Measurements from ENCODE around the gene KIAA0232.
"Not testable (repeated sequence)": the region's sequence is repeated elsewhere in the genome, so short reads cannot be mapped to it uniquely, and the experiment has no call there.

KIAA0232 gene

GRCh38 chr4:6813725-6814124 lies 31.2 kb downstream of the KIAA0232 start:
- DNase-seq: no peak

- no peak for DNase-seq
These were observed 32.7 kb downstream of the KIAA0232 start for GRCh38 chr4:6815029-6815836.

DNA sequence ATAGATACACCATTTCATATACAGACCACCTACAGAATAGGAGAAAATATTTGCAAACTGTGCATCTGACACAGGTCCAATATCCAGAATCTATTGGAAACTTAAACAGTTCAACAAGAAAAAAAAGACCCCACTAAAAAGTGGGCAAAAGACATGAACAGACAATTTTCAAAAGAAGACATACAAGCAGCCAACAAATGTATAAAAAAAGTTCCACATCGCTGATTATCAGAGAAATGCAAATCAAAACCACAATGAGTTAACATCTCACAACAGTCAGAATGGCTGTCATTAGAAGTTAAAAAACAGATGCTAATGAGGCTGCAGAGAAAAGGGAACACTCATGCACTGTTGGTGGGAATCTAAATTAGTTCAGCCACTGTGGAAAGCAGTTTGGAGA lies 36.8 kb downstream of the KIAA0232 start:
- DNase-seq: no peak

GRCh38 chr4:6820695-6821094 lies 38.2 kb downstream of the KIAA0232 start:
- DNase-seq: no peak

DNA sequence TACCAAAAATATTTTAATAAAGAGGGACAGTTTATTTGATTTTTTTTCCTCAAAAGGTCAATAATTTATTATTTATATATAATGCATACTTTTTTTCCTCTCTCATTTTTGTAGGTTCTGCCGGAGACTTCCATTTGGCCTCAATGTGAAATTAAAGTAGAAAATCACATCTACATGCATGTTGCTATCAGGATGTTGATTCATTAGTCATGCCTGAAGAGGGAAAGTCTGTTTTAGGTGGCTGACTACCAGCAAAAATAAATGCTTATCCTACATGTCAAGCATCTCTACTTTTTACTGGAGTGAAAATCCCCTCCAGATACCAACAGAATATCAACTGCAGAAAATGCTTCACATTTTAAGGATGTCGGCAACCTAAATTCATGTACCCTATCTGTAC lies 41.5 kb downstream of the KIAA0232 start:
- DNase-seq: no peak

DNA sequence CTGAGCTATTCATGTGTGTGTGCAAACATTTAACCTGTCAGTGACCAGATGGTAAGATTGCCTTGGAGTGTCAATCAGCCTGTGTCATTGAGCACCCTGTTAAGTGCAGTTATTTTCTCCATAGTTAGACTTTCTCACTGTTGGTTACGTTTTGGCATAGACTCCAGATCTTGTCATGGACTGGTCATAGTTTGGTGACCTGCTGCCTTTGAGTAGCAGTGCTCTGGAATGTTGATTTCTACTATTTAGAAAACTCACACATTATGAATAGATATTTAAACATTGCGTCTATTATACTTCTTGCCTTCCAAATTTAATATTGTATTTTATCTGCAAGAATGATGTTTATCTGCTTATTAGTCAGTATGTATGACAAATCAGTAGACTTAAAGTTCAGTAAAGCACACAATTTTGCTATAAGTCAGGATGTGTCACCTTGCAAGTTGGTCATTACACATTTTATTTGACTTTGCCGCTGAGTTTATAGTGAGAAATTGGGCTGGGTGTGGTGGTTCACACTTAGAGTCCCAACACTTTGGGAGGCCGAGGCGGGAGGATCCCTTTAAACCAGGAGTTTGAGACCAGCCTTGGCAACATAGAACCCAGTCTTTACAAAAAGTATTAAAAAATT lies 42.4 kb downstream of the KIAA0232 start:
- DNase-seq: no peak

DNA sequence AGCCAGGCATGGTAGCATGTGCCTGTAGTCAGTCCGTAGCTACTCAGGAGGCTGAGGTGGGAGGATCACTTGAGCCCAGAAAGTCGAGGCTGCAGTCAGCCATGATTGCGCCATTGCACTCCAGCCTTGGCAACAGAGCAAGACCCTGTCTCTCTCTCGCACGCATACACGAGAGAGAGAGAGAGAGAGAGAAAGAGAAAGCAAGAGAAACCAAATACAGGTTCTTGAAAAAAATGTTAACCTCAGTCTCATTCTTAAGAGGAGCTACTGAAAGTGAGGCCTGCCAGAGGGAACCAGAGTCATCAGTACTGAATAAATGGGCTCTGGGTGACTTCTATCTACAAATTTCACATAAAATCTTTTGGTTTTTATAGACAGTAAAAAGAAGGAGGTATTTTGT lies 42.9 kb downstream of the KIAA0232 start:
- DNase-seq: no peak

DNA sequence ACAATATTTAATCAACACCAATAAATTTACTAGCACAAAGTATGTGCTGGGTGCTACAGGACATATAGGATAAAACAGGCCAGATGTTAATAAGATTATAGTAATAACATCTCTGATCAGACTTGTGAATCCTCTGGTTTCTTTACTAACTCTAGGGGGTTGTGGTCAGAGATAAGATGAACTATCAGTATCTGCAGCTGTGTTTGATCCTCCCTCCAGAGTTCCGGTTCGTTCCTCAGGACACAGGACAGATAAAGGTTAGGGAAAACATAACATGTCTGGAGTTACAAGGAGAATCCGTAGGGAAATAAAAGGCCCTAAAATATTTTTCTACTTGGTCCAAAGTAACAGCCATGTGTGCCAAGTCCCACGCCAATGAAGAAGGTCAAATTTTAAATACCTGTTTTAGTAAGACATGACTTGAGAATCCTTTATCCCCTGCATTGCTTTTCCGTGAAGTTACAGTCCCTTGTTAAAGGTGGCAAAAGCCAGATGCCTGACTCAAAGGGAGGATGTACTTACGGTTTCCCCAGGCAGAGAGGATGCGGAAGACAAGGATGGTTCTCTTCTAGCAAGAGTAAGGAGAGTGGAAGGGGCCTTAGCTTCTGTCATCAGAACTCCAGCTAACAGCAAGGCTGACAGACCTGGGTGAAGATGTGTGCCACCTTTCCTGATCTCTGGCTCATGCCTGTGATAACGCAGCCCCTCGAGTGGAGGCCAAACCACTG lies 44.4 kb downstream of the KIAA0232 start:
- no peak for DNase-seq

DNA sequence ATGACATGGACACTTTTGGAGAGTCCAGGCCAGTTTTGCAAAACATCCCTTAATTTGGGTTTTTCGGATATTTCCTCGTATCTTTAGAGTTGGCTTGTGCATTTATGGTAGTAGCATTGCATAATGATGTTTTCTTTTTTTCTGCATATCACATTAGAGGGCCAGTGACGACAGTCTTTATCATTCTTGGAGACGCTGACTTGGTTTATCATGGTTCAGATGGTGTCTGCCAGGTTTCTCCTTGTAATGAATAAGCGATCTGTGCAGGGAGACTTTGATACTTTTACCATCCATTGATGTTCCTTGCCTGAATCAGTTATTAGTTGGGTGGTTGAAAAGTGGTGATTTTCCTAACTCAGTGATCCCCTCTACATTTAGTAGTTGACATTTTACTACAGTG lies 46.6 kb downstream of the KIAA0232 start:
- DNase-seq: no peak

GRCh38 chr4:6834867-6835266 lies 52.3 kb downstream of the KIAA0232 start:
- DNase-seq: no peak

DNA sequence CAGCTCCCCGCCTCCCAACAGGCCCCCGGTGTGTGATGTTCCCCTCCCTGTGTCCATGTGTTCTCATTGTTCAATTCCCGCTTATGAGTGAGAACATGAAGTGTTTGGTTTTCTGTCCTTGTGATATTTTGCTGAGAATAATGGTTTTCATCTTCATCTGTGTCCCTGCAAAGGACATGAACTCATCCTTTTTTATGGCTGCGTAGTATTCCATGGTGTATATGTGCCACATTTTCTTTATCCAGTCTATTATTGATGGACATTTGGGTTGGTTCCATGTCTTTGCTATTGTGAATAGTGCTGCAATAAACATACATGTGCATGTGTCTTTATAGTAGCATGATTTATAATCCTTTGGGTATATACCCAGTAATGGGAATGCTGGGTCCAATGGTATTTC lies 53.1 kb downstream of the KIAA0232 start:
- not testable (repeated sequence) for DNase-seq

- not testable (repeated sequence) for DNase-seq
These were observed 54.6 kb downstream of the KIAA0232 start for GRCh38 chr4:6837106-6837505.

DNA sequence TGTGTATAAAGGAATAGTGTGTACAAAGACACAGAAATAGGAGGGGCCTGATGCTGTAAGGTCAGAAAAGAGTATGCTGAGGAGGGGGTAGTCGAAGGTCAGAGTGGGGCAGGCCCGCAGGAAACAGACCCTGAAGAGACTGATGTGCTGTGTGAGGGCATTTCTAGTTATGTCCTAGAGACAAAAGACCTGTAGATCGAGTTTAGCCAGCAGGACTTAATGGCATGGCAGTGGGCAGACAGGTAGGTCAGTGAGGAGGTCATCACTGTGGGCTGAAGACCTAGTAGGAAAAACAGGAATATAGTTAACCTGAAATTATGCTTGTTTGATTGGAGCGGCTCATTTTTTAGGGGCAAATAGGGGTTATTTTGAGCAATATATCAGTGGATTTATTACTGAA lies 57.1 kb downstream of the KIAA0232 start:
- no peak for DNase-seq

DNA sequence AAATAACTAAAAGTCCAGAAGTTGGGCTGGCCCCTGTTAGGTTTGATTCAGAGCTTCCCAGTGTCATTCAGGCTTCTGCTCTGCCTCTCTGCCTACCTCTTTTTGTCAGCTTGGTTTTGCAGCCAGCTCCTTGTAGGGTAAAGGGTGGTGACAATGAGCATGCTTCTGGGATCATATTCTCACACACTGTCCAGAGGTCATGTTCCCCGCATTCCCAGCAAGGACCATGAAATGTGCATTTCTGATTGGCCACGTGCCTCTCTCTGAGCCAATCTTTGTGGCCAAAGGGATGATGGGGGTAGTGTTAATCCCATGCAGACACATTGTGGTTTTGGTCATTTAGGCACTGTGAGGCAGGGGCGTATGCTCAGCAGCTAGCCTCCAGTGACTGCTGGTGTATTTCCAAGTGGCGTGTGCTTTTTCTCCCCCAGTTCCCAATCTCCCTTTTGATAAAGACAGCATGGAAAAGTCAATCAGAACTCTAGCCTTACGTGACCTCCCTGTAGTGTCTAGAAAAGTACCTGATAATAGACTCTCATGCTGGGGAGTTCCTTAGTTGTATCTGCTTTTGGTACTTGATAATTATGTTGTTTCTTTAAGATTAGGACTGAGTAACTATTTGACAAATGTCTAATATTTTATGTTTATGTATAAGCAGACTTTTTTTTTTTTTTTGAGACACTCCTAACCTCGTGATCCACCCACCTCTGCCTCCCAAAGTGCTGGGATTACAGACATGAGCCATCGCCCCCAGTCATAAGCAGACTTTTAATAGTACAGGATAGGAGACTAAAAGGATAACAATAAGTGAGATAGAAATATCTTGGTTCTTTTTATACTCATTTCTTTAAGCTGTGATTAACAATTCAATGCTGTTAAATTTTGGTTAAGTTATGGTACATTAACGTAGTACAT lies 57.8 kb downstream of the KIAA0232 start:
- no peak for DNase-seq

DNA sequence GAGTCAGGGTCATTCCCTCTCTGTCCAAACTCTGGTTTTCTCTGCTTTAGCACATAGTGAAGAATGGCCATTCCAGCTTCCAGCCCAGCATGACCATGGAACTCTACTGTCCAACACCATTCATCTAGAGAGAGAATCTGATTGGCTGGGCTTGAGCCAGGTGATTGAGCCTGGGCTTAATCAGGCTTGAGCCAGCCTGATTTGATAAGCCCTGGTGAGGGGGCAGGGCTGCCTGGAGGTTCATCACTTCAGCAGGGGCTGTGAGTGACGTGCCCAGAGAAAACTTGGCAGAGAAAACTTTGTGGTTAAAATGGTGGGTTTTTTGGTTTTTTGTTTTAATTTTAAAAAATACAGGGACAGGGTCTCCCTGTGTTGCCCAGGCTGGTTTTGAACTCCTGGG lies 62.5 kb downstream of the KIAA0232 start:
- no peak for DNase-seq

- no peak for DNase-seq
These were observed 63.0 kb downstream of the KIAA0232 start for GRCh38 chr4:6845574-6845973.

DNA sequence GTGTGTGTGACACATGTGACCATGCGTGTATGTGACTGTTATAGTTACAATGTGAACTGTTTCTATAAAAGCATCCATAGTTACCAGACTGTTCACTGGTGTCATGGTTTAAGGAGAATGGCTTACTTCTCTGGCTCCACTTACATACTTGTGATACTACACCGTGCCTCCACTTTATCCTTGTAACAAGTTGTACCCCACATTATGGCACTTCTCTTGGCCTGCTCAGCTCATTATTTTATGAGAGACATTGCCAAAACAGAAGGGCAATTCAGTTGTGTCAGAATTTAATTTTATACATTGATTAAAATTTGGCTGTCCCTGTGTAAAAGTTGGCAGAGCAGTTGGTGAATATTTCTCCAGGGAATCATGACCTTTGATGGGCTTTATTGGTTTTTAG lies 64.7 kb downstream of the KIAA0232 start:
- DNase-seq: no peak

DNA sequence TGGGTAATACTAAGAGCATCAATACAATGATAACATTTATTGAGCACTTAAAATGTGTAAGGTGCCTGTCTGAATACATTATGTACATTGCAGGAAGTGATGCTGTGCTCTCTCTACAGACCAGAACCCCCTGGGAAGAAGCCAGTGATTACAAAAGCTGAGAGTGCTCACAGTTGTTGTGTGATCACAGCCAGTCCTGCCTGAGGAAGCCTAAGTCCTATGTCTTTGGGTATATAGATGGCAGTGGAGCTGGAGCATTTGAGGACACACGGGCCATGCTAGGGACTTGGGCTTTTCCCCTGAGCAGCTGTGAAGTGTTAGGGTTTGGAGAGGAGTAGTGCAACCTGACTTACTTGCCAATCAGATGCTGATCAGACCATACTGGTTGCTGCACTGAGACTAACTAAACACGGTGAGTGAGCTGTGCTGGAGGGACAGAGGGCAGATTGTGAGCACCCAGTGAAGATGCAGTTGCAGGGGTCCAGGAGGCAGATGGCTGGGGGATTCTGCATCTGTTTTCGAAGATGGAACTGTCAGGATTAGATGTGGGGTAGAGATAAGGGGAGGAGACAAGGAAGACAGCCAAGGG lies 66.3 kb downstream of the KIAA0232 start:
- no peak for DNase-seq

DNA sequence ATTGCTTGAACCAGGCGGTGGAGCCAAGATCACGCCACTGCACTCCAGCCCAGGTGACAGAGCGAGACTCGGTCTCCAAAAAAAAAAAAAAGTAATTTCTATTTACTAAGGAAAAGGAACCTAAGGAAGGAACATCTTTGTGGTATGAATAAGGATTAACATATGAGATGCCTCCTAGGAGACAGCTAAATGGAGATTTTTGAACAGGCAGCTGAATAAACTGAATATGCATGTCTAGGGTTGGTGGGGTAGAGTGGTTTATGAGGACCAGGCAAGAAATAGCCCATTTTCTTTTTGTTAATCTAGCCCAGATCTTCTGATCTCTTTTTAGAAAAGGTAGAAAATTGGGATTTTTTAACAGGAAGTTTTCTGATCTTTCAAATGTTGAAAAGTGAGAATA lies 67.2 kb downstream of the KIAA0232 start:
- DNase-seq: no peak

GRCh38 chr4:6851431-6851830 lies 68.9 kb downstream of the KIAA0232 start:
- no peak for DNase-seq

DNA sequence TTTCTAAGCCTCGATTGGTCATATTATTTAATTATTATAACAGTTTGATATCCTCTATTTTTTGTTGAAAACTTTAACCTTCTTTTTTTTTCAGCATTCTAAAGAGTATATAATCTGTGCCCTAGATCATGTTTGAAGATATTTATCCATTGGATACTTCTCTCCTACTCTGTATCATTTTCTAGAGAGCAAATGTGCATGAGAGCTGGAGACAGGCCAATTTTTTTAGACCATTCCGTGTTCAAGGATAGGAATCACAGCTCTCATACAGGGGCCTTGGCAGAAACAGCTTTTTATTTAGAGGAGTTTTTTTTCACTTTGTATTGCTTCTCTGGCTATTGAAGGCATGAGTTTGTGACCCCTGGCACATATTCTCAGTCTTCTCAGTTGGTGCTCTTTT lies 69.4 kb downstream of the KIAA0232 start:
- no peak for DNase-seq

GRCh38 chr4:6852582-6852981 lies 70.1 kb downstream of the KIAA0232 start:
- no peak for DNase-seq

Data from activated CD4-positive, alpha-beta T cell treated with anti-CD3 and anti-CD28 coated beads, Interleukin-2, amount 50 U/mL, for 48 hours (primary cell).